Activated CD4-positive, alpha-beta T cell treated with anti-CD3 and anti-CD28 coated beads, Interleukin-2, amount 50 U/mL, for 4 hours (primary cell): ENCODE measurements around the gene GBGT1.

Experiments
- DNase-seq, 2 experiments: peaks; one replicate each; pipeline ENCODE4 v3.0.0-alpha.2; 2020

Gene GBGT1

DNA sequence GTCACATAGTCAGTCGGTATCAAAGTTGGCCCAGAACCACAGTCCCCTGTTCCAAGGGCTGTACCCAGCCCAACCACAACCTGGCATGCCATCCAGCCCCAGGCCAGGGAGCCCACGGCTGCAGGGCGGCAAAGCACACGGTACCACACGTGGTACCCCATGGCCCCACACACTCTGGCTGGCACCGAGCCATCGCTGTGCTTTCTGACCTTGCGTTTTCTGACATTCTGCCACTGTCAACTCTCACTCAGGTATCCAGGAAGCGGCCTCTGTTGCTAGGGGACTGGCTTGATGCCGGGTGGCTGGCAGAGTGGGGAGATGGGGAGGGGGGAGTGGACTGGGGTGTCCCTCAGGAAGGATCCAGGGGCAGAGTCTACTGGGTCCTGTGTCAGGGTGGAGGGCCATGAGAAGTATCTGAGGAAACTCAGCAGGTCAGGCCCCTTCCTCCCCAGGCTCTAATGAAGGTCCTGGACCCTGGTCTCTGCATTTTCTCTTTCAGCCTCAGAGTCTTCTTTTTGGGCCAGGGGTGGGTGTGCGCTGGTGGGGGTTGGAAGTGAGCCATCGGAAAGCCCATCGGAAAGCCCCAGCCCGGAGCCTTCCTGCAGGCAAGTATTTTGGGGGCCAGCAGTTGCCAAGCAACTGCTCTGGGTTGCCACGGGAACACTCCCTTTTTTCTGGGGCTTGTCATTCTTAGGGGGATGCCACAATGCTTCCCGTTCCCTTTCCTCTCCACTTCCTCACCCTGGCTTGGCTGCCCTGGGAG lies 21.7 kb downstream of the GBGT1 start:
- DNase-seq, result peak; percentile 52 to 57

DNA sequence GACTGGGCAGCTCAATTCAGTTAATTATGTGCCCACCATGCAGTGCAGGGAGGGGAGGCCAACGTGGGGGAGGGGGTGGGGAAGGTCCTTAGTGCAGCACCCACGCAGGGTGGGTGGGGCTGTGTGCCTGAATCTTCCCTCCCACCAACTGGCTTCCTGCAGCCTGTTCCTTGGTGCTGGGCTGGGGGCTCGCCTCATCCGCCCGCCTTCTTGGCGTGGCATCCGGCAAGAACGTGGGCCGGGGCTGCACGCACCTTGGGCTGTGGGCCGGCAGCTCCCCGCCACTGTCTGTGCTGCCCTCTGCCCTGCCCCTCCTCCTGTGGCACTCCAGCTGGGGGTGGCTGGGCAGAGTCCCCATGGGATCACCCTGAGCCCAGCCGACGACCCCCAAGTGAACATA lies 23.1 kb downstream of the GBGT1 start:
- no peak for DNase-seq

DNA sequence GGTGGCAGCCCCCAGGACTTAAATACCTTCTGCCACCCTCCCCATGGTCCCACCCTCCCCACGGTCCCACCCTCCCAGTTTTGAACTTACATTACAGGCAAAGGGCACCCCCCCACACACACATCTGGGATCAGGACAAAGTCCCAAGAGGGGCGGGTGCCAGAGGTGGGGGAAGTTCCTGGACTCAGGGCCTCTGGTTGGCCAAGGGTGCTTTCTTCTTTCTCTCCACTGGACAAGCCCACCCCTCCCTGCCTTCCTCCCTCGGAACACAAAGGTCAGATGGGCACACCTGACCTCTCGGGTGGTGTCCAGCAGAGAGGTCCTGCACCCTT lies 23.6 kb downstream of the GBGT1 start:
- no peak for DNase-seq

DNA sequence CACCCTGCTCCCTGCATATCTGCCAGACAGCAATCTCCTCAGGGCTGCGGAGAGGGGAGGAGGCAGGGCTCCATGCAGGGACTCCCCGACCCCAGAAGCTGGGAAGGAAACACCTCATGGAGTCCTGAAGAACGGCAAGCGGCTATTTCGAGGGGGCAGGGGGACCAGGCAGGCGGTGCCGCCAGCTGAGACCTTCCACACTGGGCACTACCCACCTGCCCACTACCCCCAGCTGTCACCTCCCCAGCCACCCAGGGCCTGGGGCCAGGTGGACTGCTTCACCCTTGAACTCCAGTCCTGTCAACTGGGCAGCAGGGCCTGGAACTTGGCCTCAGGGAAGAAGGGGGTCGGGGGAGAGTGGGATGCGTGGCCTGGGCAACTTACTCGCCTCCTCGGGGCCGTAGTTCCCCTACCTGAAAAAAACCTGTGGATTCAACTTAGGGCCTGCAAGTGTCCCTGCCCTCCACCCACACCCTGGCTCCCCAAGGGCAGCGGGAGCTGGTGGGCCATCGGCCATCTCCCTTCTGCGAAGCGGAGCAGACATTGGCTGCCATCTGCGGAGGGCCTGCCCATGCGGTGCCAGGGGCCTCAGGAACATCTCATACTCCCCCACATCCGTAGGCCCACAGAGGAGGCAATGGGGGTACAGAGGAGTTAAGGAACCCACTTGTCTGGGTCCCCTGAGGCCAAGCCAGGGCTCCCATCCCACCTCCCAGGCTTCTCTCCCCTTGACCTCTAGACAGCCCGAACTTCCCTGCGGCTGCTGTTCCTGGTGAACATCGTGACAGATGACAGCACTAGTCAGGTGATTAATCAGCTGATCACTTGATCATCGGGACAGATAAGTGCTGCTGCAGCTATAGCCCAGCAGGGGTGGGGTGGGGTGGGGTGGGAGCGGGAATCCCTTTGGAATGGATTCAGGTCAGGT lies 24.2 kb downstream of the GBGT1 start:
- DNase-seq, result no peak

DNA sequence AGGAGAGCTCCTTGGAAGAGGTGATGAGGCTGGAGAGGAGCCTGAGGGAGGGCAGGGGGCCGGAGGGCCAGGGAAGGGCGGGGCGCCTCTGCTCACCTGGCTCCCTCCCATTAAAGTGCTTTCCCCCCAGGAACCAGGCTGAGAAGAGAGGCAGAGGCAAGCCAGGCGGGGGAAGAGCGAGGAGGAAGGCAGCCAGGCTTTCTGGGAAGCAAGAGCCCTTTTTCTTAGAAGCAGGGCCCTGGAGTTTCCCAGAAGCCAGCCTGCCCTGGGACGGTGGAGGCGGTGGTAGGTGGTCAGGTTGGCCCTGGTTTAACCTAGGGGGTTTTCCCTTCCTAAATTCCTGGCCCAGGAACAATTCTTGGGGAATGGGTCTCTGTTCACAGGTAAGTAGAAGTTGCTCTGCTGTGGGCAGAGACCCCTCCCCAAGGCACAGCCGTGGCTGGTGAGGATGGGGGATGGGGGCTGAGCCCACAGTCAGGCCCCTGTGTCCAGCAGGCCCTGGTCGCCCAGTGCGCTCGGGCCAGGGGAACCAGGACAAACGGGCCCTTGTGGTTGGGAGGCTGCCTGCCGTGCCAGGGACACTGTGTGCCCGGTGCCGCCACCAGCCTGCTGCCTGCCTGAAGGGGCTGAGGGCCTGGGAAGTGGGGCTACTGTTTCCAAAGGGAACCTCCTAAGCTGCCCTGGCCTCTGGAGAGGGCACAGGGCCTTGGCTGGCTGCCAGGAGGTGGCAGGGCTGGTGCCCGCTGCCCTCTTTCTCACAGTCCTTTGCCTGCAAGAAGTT lies 26.1 kb downstream of the GBGT1 start:
- DNase-seq, result peak; percentile 30 to 40

DNA sequence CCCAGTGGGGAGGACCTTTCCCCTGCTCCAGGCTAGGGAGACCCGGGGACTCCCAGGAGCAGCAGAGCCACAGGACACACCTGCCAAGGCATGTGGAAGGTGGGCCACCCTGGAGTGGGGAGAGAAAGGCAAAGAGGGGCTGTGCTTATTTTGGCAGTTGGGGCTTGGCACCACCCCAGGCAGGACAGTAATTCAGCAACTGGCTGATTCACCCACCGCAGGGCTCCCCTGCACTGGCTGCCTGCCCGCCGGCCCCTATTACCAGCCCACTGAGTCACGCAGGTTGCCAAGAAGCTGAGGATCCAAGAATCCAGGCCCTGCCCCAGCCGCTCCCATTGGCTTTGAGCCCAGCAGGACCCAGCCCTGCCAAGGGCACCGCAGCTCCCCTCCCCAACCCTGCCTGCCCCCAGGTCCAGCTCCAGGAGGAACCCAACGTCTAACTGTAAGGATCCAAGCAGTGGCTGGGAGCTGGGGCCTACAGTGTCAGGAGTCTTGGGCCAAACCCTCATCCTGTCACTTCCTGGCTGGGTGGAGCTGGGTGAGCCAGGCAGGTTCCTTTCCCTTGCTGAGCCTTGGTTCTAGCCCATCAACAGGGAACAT lies 28.5 kb downstream of the GBGT1 start:
- peak; percentile 43 to 47 for DNase-seq

DNA sequence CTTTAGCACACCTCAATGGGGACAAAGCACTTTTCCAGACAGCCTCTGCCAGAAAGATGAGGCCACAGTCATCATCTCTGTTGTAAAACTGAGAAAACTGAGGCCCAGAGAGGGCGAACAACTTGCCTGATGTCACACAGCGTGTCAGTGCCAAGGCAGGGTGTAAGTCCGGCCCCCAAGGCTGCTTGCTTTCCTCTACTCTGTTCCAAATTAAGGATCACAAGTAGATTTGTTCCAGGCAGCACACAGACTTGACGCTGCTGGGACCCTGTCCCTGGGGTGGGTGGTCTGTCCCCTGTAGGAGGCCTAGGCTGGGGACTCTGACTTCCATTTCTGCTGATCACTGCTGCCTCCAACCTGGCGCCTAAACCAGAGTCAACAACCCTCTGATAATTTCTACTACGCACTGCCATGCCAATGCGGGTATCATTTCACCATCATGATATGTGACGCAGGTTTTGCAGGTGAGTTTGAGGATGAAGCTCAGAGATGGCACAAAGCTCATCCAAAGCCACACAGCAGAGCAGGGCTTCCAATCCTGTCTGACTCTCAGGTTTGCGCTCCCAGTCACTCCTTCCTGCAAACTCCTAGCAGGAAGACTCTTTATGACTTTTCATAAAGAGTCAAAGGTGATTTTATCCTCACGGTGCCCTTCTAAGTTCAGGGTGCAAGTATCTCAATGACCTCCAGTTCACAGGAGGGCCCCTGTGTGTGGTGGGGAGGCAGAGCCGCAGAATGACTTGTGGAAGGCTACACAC lies 29.1 kb downstream of the GBGT1 start:
- DNase-seq, result no peak

DNA sequence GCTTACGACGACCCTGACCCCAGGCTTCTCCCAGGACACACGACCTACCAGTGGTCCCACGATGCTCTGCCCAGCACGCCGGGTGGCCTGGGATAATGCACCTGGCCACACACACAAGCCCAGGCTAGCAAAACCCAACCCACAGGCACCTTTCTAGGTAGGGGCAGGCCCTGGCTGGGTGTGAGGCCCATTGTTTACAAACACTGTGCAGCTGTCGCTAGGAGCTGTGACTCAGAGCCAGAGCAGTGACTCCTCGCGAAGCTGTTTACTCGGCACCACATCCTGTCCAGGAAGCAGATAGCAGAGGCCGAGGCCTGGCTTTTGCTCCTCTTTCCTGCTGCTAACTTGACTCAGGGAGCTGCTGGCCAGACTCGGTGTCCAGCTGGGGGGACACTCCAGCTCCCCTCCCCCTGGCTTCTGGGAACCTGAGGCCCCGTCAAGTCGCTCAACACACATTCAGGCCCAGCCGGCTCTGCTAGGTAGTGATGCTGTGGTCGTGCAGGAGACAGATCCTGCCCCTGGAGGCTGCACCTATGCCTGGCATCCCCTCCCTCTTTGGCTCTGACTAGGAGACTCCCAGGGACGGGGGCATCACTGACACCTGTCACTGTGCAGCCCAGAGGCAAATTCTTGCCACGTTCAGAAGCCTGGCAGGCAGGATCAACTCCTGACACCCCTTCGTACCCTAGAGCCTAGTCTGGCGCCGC lies 29.9 kb downstream of the GBGT1 start:
- DNase-seq, result peak; percentile 80 to 83

DNA sequence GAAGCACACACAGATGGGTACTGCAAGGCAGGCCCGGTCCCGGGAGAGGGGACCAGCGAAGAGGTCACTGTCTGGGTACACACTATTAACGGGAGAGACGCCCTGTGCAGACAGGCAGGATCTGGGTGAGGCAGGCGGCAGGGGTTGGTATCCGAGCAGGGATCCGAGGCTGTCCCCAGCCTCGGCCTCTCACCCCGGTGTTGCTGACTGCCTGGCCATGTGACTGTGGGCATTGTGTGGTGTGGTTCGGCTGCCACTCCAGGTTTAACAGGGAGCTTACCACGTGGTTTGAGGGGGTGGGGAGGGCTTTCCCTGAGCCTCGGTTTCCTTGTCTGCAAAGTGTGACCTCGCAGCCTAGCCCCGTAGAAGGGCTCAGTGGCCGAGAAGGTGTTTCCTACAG lies 31.5 kb downstream of the GBGT1 start:
- DNase-seq, result no peak

DNA sequence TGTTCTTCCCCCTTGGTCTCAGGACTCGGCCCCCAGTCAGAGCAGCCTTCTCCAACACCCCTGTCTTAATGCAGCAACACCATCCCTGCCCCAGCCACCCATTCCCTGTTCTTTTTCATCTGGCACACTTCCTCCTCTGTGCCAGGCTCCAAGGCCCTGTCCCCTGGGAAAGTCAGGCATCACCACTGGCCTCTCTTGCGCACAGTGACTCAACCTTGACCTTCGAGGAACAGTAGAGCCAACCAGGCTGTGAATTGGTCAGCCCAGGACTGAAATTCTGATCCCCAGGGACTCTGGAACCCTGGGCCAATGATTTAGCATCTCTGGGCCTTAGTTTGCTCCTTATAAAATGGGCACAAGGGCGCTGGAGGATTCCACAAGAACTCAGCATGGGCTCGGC lies 32.2 kb downstream of the GBGT1 start:
- no peak for DNase-seq

DNA sequence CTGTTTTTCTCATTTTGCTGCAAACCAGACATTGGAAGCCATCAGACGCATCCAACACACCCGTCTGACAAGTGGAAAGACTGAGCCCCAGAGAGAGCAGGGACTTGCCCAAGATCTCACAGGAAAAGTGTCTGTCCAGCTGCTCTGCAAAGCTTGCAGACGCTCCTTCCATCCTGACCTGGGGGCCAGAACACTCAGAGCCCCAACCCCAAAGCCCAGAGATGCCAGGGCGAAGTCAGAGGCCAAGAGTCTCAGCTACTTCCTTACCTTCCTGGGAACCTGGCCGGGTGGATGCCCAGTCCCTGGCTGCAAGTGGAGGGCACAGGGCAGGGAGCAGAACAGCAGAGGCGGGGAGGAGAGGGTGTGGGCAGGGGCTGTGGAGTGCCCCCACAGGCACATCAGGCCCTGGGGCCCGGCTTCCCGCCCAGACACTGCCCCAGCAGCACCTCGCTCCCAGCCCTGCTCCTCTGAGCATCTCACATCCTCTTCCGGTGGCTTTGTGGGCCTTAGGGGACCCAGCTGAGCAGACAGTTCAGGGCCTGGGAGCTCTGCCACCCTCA lies 32.9 kb downstream of the GBGT1 start:
- DNase-seq, result peak; percentile 30 to 34

DNA sequence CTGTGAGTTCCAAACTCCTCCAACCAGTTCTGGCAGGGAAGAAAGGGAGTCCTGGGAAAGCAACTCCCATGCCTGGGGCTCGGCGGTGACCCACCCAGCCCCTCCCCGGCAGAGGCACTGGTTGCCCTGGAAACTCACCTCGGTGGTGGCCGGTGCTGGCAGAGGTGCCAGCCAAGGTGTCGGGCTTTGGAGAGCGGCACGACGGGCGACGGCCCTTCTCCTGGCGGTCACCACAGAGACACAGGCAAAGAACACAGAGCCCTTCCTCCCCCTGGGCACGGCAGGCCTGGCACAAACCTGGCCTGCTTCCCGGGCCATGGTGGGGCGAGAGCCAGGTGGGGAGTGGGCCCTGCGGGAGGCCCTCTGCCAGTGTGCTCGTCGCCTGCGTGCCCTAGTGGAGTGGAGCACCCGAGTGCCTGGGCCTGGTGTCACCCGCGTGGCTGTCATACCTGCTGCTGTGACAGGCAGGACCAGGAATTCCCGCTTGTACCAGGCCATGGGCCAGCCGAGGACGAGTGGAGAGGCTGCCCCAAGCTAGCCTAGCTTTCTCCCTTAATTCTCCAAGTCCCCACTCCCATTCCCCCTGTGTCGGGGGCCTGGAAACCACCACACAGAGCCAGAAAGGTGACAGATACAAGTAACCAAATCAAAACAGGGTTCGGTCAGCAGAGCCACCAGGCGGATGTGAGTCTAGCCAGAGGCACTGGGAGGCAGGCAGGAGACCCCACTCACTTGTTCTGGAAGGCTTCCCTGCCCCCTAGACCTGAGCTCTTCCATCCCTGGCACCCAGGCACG lies 34.5 kb downstream of the GBGT1 start:
- DNase-seq, result no peak

DNA sequence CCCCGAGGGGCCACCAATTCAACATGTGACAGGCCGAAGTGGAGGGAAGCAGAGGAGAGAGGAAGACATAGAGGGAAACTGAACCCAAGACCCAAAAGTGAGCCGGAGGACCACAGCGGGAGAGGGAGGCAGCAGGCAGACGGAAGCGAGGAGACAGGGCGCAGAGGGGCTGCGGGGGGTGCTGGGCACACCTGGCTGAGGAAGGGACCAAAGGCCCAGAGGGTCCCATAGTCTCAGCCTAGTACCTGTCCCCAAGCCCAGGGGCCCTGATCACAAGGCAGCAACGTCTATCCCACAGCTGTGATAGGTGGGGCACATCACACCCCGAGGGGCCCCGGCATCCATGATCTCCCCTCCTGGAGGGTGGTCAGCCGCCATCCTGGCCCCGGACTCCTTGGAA lies 35.6 kb downstream of the GBGT1 start:
- no peak for DNase-seq

DNA sequence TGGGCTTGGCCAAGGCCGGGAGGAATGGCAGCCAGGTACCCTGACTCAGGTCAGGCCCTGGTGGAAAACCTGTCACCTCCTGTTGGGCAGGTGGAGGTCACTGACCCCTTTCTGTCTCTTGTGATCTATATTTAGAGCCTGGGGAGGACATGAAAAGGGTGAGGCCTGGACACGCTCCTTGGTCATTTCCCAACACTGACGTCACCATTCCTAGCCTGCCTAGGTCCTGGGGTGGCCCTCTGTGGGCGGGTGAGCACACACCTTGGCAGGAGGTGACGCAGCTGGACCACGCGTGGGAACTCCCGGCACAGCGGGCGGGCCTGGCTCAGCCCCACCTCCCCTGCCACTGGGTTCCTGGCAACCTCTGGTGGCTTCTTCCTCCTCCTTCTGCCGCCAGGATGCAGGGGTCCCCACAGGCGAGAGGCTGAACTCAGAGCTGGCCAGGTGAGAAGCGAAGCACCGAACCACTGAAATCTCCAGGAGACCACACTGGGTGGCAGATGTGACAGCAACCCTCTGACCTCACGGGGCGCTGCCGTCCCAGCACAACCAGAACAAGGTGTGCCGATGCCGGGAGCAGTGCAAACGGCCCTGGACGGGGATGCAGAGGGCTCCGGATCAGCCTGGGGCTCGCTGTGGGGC lies 36.3 kb downstream of the GBGT1 start:
- peak; percentile 46 to 58 for DNase-seq

DNA sequence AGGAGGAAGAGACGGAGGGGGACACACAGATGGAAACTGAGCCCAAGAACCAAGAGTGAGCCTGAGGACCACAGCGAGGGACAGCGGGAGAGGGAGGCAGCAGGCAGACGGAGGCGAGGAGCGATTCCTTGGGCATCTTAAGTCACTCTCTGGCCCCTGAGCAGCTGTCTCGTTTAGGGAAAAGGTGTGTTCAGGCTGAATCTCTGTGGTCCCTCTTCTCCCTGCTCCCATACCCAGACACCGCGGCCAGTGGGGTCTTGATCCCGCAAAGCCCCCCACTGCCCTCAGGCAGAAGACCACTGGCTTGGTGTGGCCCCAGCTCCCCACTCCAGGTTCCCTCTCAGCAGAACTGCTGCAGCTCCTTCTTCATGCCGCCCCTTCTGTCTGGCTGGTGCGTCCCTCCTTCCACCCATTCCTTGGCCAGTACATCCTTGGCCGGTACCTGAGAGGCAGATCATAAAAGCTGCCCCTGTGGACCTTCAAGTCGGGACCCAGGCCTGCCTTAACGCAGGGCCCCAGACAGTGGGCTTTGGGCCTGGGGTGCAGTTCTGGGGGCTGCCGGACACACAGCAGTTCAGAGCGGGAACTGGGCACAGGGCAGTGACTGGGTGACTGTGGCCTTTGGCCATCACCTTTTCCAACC lies 36.9 kb downstream of the GBGT1 start:
- no peak for DNase-seq

DNA sequence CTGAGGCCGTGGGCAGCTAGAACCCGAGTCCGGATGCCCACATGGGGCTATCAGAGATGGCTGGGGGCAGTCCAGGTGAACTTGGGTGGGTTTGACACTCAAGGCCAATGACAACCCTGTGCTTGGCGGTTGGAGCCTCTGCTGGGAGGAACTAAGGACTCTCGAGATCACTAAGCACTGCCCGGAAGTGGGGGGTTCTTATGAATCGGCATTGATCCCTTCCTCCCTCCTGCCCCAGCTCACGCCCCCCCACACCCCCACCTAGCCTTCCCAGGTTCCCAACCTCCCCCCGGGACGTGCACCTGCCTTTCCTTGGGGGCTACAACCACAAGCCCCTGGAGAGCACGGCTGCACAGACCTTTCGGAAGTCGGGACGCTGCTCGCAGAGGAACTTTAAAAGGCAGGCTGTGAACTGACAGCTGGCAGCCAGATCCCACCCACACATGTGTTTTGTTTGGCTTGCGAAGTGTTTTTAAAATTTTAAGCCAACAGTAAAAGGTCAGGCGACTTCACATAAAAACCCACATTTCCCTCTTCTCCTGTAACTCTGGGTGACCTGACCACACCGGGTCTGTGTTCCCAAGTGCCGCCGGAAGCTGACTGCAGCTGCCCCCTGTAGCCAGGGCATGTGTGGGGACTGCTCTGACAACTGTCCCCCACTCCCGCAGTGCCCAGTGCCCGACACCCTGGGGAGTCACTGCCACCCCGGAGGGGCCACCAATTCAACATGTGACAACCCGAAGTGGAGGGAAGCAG lies 37.6 kb downstream of the GBGT1 start:
- DNase-seq, result no peak

DNA sequence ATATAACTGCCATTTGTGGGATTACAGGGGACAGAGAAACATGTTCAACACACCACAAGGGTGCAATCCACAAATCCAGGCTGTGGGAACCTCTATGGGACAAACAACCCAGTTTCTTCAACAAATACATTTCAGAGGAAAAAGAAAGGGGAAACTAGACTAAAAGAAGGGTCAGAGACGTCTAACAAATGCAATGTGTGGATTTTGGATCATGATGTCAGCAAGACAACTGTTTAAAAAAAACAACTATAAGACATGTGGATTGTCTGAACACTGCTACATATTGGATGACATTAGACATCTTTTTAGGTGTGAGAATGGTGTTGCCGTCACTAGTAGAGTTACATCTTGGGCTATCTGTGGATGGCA lies 38.8 kb downstream of the GBGT1 start:
- DNase-seq, result no peak

DNA sequence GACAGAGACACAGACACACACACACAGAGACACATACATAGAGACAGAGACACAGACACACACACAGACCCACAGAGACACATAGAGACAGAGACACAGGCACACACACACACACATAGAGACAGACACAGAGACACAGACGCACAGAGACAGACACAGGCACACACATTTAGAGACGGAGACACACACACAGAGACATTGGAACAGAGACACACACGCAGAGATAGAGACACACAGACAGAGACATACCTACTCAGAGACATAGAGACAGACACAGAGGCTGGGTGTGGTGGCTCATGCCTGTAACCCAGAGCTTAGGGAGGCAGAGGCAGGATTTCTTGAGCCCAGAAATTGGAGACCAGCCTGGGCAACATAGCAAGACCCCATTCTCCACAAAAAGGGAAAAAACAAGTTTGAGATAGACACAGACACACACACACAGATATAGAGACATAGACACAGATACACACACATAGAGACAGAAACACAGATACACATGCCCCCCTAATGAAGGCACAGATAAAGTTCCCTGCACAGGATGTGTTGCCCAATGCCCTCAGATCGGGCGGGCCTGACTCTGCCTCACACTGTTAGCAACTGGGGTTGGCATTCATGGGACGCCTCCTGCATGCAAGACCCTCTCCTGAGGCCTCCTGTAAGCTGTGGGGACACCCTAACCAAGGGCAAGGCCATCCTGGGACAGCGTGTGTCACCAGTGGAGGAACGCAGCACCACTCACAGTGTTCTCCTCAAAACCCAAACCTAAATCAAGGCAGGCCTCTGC lies 39.4 kb downstream of the GBGT1 start:
- no peak for DNase-seq
